GM12878 (cell line): Measurements from ENCODE around the gene DENND6B. TPM values are rescaled to one million over a fixed set of nuclear protein-coding genes. Genes with fewer than 3 reads are reported as not detected.

Experiments
- ATAC-seq: fragments of 200-7000 bp; cut with Tn5 transposase; 3 replicates; pipeline ENCODE4 v1.9.1; 2020; ENCODE audit warnings: mild to moderate bottlenecking, moderate library complexity
- BruUV-seq: library from RNA; stranded (reverse); fragments of 400-500 nt; replicated peaks from 2 replicates; lab custom pipeline; 2021; lab: Mats Ljungman, UMichigan
- CTCF ChIA-PET: fragments of 300-600 bp; sonication (Branson Sonifier 250); formaldehyde crosslinking; extraction: SDS; loops from one replicate; lab custom pipeline; 2021; ENCODE audit warnings: inconsistent platforms; lab: Yijun Ruan, JAX
- POLR2A ChIA-PET: fragments of 350-600 bp; formaldehyde crosslinking; extraction: SDS; loops from one replicate; lab custom pipeline; 2021; ENCODE audit warnings: inconsistent platforms; lab: Charles Lee
- RAD21 ChIA-PET: fragments of 300-600 bp; sonication (Branson Sonifier 250); formaldehyde crosslinking; loops from one replicate; lab custom pipeline; 2023; ENCODE audit warnings: antibody characterized with exemption; ENCODE audit not compliant: unreplicated experiment; lab: Charles Lee
- SMC1A ChIA-PET: fragments of 300-600 bp; sonication (Branson Sonifier 250); formaldehyde crosslinking; loops from one replicate; lab custom pipeline; 2023; ENCODE audit not compliant: unreplicated experiment, uncharacterized antibody; lab: Charles Lee
- DNase-seq: peaks from one replicate; pipeline ENCODE4 v3.0.0-alpha.2; 2011; ENCODE audit warnings: low read depth, low spot score
- FAIRE-seq: peaks from 3 replicates; lab custom pipeline; 2011; peaks lifted over from hg19 to GRCh38; lab: Jason Lieb, UNC
- H2AFZ ChIP-seq: 2 replicates; pipeline ENCODE4 v1.6.0; 2011; ENCODE audit warnings: low read depth, low read length, control low read depth; ENCODE audit not compliant: control insufficient read depth
- H3K27ac ChIP-seq: 2 replicates; pipeline ENCODE4 v1.5.1; 2011; ENCODE audit warnings: control low read depth; ENCODE audit not compliant: control insufficient read depth, insufficient read depth
- H3K27me3 ChIP-seq, 2 experiments: replicated peaks in 1 of 2; 2 replicates each; pipeline versions ENCODE4 v1.6.0 to v1.6.1; 2011; ENCODE audit warnings: low read length in 1 of 2; ENCODE audit not compliant: control insufficient read depth in 2 of 2, insufficient read depth in 2 of 2
- H3K36me3 ChIP-seq, 2 experiments: 2 replicates each; pipeline ENCODE4 v1.5.1; 2011; ENCODE audit warnings: low read length in 1 of 2; ENCODE audit not compliant: control insufficient read depth in 2 of 2, insufficient read depth in 2 of 2
- H3K4me1 ChIP-seq: 2 replicates; pipeline ENCODE4 v1.6.1; 2011; ENCODE audit warnings: mild to moderate bottlenecking, low read length, moderate library complexity, mixed read lengths; ENCODE audit not compliant: control insufficient read depth, insufficient read depth
- H3K4me2 ChIP-seq: 2 replicates; pipeline ENCODE4 v1.6.0; 2011; ENCODE audit warnings: control low read depth; ENCODE audit not compliant: control insufficient read depth, insufficient read depth
- H3K4me3 ChIP-seq: fragments of 200-600 bp; sonication (generic); 2 replicates; pipeline ENCODE4 v1.5.1; 2016
- H3K79me2 ChIP-seq: 2 replicates; pipeline ENCODE4 v1.6.0; 2011; ENCODE audit warnings: low read length; ENCODE audit not compliant: control insufficient read depth, insufficient read depth
- H3K9ac ChIP-seq: 2 replicates; pipeline ENCODE4 v1.8.0; 2011; ENCODE audit warnings: low read length, control low read depth, mixed read lengths; ENCODE audit not compliant: control insufficient read depth, insufficient read depth
- H3K9me3 ChIP-seq: replicated peaks from 3 replicates; pipeline ENCODE4 v1.5.1; 2011; ENCODE audit warnings: mild to moderate bottlenecking, low read length; ENCODE audit not compliant: control insufficient read depth, insufficient read depth
- H4K20me1 ChIP-seq: 2 replicates; pipeline ENCODE4 v1.6.0; 2011; ENCODE audit not compliant: control insufficient read depth, insufficient read depth
- CBFB ChIP-seq: IDR thresholded peaks from 2 replicates; pipeline ENCODE4 v1.6.1; 2016; ENCODE audit warnings: antibody characterized with exemption, low read depth
- CHD2 ChIP-seq: IDR thresholded peaks from 2 replicates; pipeline ENCODE4 v1.6.1; 2011; ENCODE audit warnings: low read depth, low read length, improper control_type of control experiment, borderline replicate concordance
- CTCF ChIP-seq, 3 experiments: IDR thresholded peaks in 2 of 3; conservative IDR thresholded peaks in 1 of 3; 2 replicates each; pipeline ENCODE4 v1.5.1; 2011; ENCODE audit warnings: low read depth in 3 of 3, low read length in 3 of 3, mild to moderate bottlenecking in 3 of 3, control low read depth in 2 of 3, moderate library complexity in 2 of 3, inconsistent platforms in 1 of 3, mixed read lengths in 1 of 3; ENCODE audit not compliant: control insufficient read depth in 2 of 3, insufficient read depth in 1 of 3; ENCODE audit errors: extremely low read depth in 1 of 3
- EGR1 ChIP-seq, 2 experiments: IDR thresholded peaks; 1 replicate in 1 of 2; 2 replicates in 1 of 2; pipeline ENCODE4 v1.6.1; 2011 to 2012; ENCODE audit warnings: low read depth in 2 of 2, low read length in 2 of 2, borderline replicate concordance in 1 of 2, mild to moderate bottlenecking in 1 of 2, moderate library complexity in 1 of 2
- GATAD2B ChIP-seq: fragments of 450-650 bp; conservative IDR thresholded peaks from 2 replicates; pipeline ENCODE4 v1.6.1; 2017; ENCODE audit warnings: low read depth, mild to moderate bottlenecking, moderate library complexity
- KDM1A ChIP-seq: fragments of 200-600 bp; sonication (generic); IDR thresholded peaks from 2 replicates; pipeline ENCODE4 v1.6.1; 2016; ENCODE audit warnings: borderline replicate concordance
- KLF5 ChIP-seq: fragments of 450-650 bp; IDR thresholded peaks from 2 replicates; pipeline ENCODE4 v1.6.1; 2014; ENCODE audit warnings: mild to moderate bottlenecking; ENCODE audit not compliant: partially characterized antibody
- MEF2A ChIP-seq: IDR thresholded peaks from 2 replicates; pipeline ENCODE4 v1.6.1; 2011; ENCODE audit warnings: low read depth, mild to moderate bottlenecking, low read length, moderate library complexity; ENCODE audit not compliant: insufficient read depth
- POU2F2 ChIP-seq: IDR thresholded peaks from 3 replicates; pipeline ENCODE4 v1.6.1; 2011; ENCODE audit warnings: low read depth, mild to moderate bottlenecking, low read length, borderline replicate concordance
- RAD21 ChIP-seq: IDR thresholded peaks from 2 replicates; pipeline ENCODE4 v1.6.1; 2011; ENCODE audit warnings: mild to moderate bottlenecking, low read depth, low read length, moderate library complexity; ENCODE audit not compliant: insufficient read depth
- RBBP5 ChIP-seq: fragments of 200-600 bp; sonication (generic); conservative IDR thresholded peaks from 2 replicates; pipeline ENCODE4 v1.6.1; 2016
- REST ChIP-seq: IDR thresholded peaks from 2 replicates; pipeline ENCODE4 v1.6.1; 2012; ENCODE audit warnings: mild to moderate bottlenecking, low read depth, low read length
- SMARCA5 ChIP-seq: fragments of 450-650 bp; IDR thresholded peaks from 2 replicates; pipeline ENCODE4 v1.6.1; 2017; ENCODE audit warnings: mild to moderate bottlenecking
- YY1 ChIP-seq: IDR thresholded peaks from 2 replicates; pipeline ENCODE4 v1.6.1; 2011; ENCODE audit warnings: low read depth, mild to moderate bottlenecking, low read length
- ZNF24 ChIP-seq: fragments of 450-650 bp; IDR thresholded peaks from 2 replicates; pipeline ENCODE4 v1.6.1; 2017; ENCODE audit warnings: antibody characterized with exemption, mild to moderate bottlenecking
- ZSCAN29 ChIP-seq: fragments of 450-650 bp; IDR thresholded peaks from 2 replicates; pipeline ENCODE4 v1.6.1; 2017; ENCODE audit warnings: mild to moderate bottlenecking, moderate library complexity
- WGBS: methylation state at CpG from one replicate; pipeline ENCODE4 v1.1.6; 2016; ENCODE audit warnings: low lambda C conversion rate; ENCODE audit not compliant: insufficient replicate concordance, insufficient coverage; ENCODE audit errors: missing lambda C conversion rate; 5-methylcytosine and 5-hydroxymethylcytosine counted together
- in situ Hi-C: fragments of 300-500 bp; cut with MboI; formaldehyde crosslinking; loops from 9 replicates; pipeline ENCODE4 v1.14.3; 2018; ENCODE audit warnings: mixed read lengths
- intact Hi-C: fragments of 100-400 bp; cut with micrococcal nuclease; formaldehyde crosslinking; loops from one replicate; pipeline ENCODE4 v1.14.2; 2022; ENCODE audit not compliant: unreplicated experiment
- polyA plus RNA-seq, 11 experiments: library from polyadenylated mRNA; depleted of rRNA in 4 of 11; unstranded in 6 of 11; stranded (reverse) in 5 of 11; fragments of >200 nt; fragmentation: Nextera tagmentation in 4 of 11; fragmentation: Illumina TruSeq in 1 of 11; extraction: Ambion mirVana in 4 of 11; extraction: Trizol in 1 of 11; gene quantifications; 1 replicate in 1 of 11; 2 replicates in 10 of 11; pipeline versions ENCODE4 v1.2.1 to v1.2.3, GENCODE V29; 2011 to 2016; ENCODE audit warnings: inconsistent platforms in 2 of 11, missing spikeins in 2 of 11, low read depth in 1 of 11
- total RNA-seq, 4 experiments: library from RNA; depleted of rRNA in 3 of 4; stranded (reverse); fragments of >200 nt in 3 of 4; fragmentation: Illumina TruSeq in 1 of 4; extraction: Trizol in 1 of 4; gene quantifications; 2 replicates each; pipeline versions ENCODE4 v1.2.1 to v1.2.3, GENCODE V29; 2013 to 2021
- TF ChIP-seq, protein P1 (sequence below): fragments of 450-650 bp; IDR thresholded peaks from 2 replicates; pipeline ENCODE4 v1.6.1; 2016; ENCODE audit warnings: mild to moderate bottlenecking

The DENND6B gene
- total and polyA plus RNA-seq, 10 of the 15 experiments (the other 5 are each of a cell fraction or from before 2014, with no cell fraction given), result 0.72 to 11.3 (median 6.2) TPM

GRCh38 chr22:50276143-50276542 lies 50.7 kb downstream of the DENND6B start:
- POLR2A ChIA-PET, result interaction anchor here (0.6 to 1.5 kb wide), 4 partner anchors 23 to 222 kb away, joined by 3 to 7 read pairs (median 4); no protein-coding TSS in a partner anchor
- CTCF ChIA-PET, result interaction anchor here (0.5 to 2.8 kb wide), 28 partner anchors 15 to 345 kb away, joined by 3 to 36 read pairs (median 4); partner anchors contain the start of genes DENND6B, HDAC10, MAPK12 and PLXNB2
- Histone ChIP-seq H2AFZ (no peak overlapping the region), H3K79me2 (no peaks in the 10 kb centered on the region), H3K4me2 (no peak overlapping the region), H4K20me1 (no peaks in the 10 kb centered on the region), H3K9me3 (no peaks in the 10 kb centered on the region), H3K36me3 (peaks cover 0 to 33% of the 10 kb centered on the region in 2 experiments; a peak in 3 of 4 replicates), H3K4me3 (no peak overlapping the region), H3K4me1 (peaks cover 3% of the 10 kb centered on the region), H3K27ac (no peak overlapping the region), H3K9ac (no peak overlapping the region), H3K27me3 (no peaks in the 10 kb centered on the region)
- no TSS peak for BruUV-seq
- WGBS, result 21% methylated on average over 22 of the region's 25 CpGs
- in situ Hi-C loops (loop anchor here (5.0 kb wide), 1 partner anchor 51 kb away; the partner anchor contains the start of gene DENND6B), intact Hi-C loops (loop anchor here (1.0 kb wide), 2 partner anchors 51 to 66 kb away; partner anchors contain the start of gene DENND6B)
- SMC1A ChIA-PET, result interaction anchor here (0.6 to 2.1 kb wide), 5 partner anchors 19 to 66 kb away, joined by 3 to 6 read pairs (median 4); no protein-coding TSS in a partner anchor
- peak; percentile 87 for ATAC-seq
- FAIRE-seq, result peak; percentile 95
- RAD21 ChIA-PET, result interaction anchor here (0.7 to 1.7 kb wide), 9 partner anchors 18 to 345 kb away, joined by 3 to 9 read pairs (median 4); partner anchors contain the start of genes DENND6B and PLXNB2
- DNase-seq, result peak; percentile 66
- TF ChIP-seq RAD21 (peak; percentile 36; the same call in 1 of the 2 replicates), MEF2A (0 out of 2 replicates have a peak, but pooled peaks have one; percentile 14), REST (no peak), YY1 (0 out of 2 replicates have a peak, but pooled peaks have one; percentile 48), SMARCA5 (0 out of 2 replicates have a peak, but pooled peaks have one; percentile 50), CBFB (no peak), EGR1 (IDR thresholded peaks at IDR 0.05; ENCODE audit: borderline replicate concordance in 1 of 2, low read depth in 2 of 2, low read length in 2 of 2) (0 out of 3 replicates have a peak, but pooled peaks of 1 of the 2 experiments have one; percentile 30), KLF5 (no peak), CHD2 (no peak), CTCF (IDR thresholded peaks at IDR 0.05 in 2 of 3, conservative IDR thresholded peaks at IDR 0.05 in 1 of 3; ENCODE audit: control insufficient read depth in 2 of 3, extremely low read depth in 1 of 3, insufficient read depth in 1 of 3, low read depth in 3 of 3, low read length in 3 of 3) (peak; percentile 62 to 77 (median 73)), RBBP5 (no peak), GATAD2B (0 out of 2 replicates have a peak, but pooled peaks have one; percentile 44), POU2F2 (no peak), KDM1A (no peak), ZSCAN29 (no peak), ZNF24 (no peak)
- TF ChIP-seq, protein P1, sequence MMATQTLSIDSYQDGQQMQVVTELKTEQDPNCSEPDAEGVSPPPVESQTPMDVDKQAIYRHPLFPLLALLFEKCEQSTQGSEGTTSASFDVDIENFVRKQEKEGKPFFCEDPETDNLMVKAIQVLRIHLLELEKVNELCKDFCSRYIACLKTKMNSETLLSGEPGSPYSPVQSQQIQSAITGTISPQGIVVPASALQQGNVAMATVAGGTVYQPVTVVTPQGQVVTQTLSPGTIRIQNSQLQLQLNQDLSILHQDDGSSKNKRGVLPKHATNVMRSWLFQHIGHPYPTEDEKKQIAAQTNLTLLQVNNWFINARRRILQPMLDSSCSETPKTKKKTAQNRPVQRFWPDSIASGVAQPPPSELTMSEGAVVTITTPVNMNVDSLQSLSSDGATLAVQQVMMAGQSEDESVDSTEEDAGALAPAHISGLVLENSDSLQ, result peak; percentile 18; the same call in 1 of the 2 replicates
